Stimulated activated naive CD8-positive, alpha-beta T cell treated with anti-CD3 and anti-CD28 coated beads, Interleukin-15, amount 100 ng/mL, for 72 hours (primary cell): ENCODE data around the gene LARGE1.

ENCODE experiments used
- ATAC-seq: fragments of 150-1000 bp; cut with Tn5 transposase; 2 replicates; pipeline ENCODE4 v1.10.0; 2021; ENCODE audit warnings: mild to moderate bottlenecking, moderate library complexity
- DNase-seq, 2 donors: peaks; one replicate each; pipeline ENCODE4 v3.0.0; 2021 to 2022
- H3K27ac Mint-ChIP-seq, 2 donors: one replicate each; pipeline ENCODE4 v1.8.0; 2022; ENCODE audit warnings: mild to moderate bottlenecking in 2 of 2, mixed read lengths in 2 of 2, moderate library complexity in 2 of 2
- H3K27me3 Mint-ChIP-seq: one replicate; pipeline ENCODE4 v1.8.0; 2022; ENCODE audit warnings: mixed read lengths
- H3K4me1 Mint-ChIP-seq: one replicate; pipeline ENCODE4 v1.8.0; 2022; ENCODE audit warnings: mild to moderate bottlenecking, mixed read lengths
- H3K4me3 Mint-ChIP-seq, 2 donors: one replicate each; pipeline ENCODE4 v1.8.0; 2022; ENCODE audit warnings: mild to moderate bottlenecking in 2 of 2, mixed read lengths in 2 of 2, moderate library complexity in 1 of 2
- H3K9me3 Mint-ChIP-seq, 2 donors: one replicate each; pipeline ENCODE4 v1.8.0; 2022; ENCODE audit warnings: mixed read lengths in 2 of 2

Gene LARGE1

GRCh38 chr22:33806191-33806590 lies 114.1 kb downstream of the LARGE1 start:
- Mint-ChIP-seq H3K27ac (peak overlapping the region in 1 of 2 donors; percentile 48), H3K27me3 (no peaks in the 10 kb centered on the region), H3K4me3 (no peak overlapping the region), H3K4me1 (no peaks in the 10 kb centered on the region), H3K9me3 (peaks cover 17 to 26% of the 10 kb centered on the region in 2 donors)
- DNase-seq = no peak
- no peak for ATAC-seq

GRCh38 chr22:33803371-33804282 lies 116.6 kb downstream of the LARGE1 start:
- H3K4me1 Mint-ChIP-seq = no peaks in the 10 kb centered on the region
- ATAC-seq = no peak
- H3K27ac Mint-ChIP-seq = no peak overlapping the region
- H3K9me3 Mint-ChIP-seq = peaks cover 28 to 46% of the 10 kb centered on the region in 2 donors
- no peaks in the 10 kb centered on the region for H3K27me3 Mint-ChIP-seq
- H3K4me3 Mint-ChIP-seq = no peak overlapping the region
- DNase-seq = no peak

- DNase-seq (no peak), ATAC-seq (no peak)
- Mint-ChIP-seq H3K27me3 (no peaks in the 10 kb centered on the region), H3K4me1 (no peaks in the 10 kb centered on the region), H3K4me3 (no peak overlapping the region), H3K27ac (no peak overlapping the region), H3K9me3 (peaks cover 29 to 53% of the 10 kb centered on the region in 2 donors)
These were observed 121.9 kb downstream of the LARGE1 start for GRCh38 chr22:33798401-33798800.

- Mint-ChIP-seq H3K27me3 (no peaks in the 10 kb centered on the region), H3K4me1 (peaks cover 7% of the 10 kb centered on the region), H3K4me3 (no peak overlapping the region), H3K9me3 (peaks cover 36 to 53% of the 10 kb centered on the region in 2 donors), H3K27ac (no peak overlapping the region)
- no peak for ATAC-seq
- DNase-seq = no peak
These were observed 123.8 kb downstream of the LARGE1 start for GRCh38 chr22:33796494-33796893.

DNA sequence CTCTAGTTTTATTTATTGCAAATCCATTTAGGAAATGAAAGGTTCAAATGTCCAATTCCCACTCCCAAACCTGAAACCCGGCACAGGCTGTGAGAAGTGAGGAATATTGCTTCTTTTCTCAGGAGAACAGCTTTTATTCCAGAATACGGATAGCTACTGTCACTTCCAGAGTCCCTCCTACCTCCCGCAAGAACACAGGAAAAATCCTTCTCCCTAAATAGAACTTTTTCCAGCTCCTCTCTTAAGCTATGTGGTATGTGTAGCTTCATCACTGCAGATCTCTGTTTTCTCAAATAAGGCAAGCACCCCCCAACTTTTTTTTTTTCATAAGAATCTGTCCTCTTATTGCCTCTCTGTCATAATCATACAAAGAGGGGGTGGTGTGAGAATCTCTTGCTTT lies 126.8 kb downstream of the LARGE1 start:
- ATAC-seq = no peak
- Mint-ChIP-seq H3K4me1 (peaks cover 7% of the 10 kb centered on the region), H3K27ac (no peak overlapping the region), H3K4me3 (no peak overlapping the region), H3K9me3 (peaks cover 35 to 46% of the 10 kb centered on the region in 2 donors), H3K27me3 (no peaks in the 10 kb centered on the region)
- no peak for DNase-seq

GRCh38 chr22:33792832-33793231 lies 127.4 kb downstream of the LARGE1 start:
- ATAC-seq (no peak), DNase-seq (no peak)
- H3K27ac Mint-ChIP-seq = peak overlapping the region in 1 of 2 donors; percentile 30
- H3K27me3 Mint-ChIP-seq = no peaks in the 10 kb centered on the region
- peaks cover 7% of the 10 kb centered on the region for H3K4me1 Mint-ChIP-seq
- peak overlapping the region; percentile 30 to 35 for H3K4me3 Mint-ChIP-seq
- peaks cover 41 to 52% of the 10 kb centered on the region in 2 donors for H3K9me3 Mint-ChIP-seq

GRCh38 chr22:33789690-33790253 lies 130.5 kb downstream of the LARGE1 start:
- no peak overlapping the region for H3K4me3 Mint-ChIP-seq

DNA sequence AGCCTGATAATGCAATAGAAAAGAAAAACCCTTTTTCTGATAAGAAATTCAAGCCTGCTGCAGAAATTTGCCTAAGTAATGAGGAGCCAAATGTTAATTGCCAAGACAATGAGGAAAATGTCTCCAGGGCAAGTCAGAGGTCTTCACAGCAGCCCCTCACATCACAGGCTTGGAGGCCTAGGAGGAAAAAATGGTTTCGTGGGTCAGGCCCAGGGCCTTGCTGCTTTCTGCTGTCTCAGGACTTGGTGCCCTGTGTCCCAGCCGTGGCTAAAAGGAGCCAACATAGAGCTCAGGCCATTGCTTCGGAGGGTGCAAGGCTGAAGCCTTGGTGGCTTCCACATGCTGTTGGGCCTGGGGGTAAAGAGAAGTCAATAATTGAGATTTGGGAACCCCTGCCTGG lies 131.3 kb downstream of the LARGE1 start:
- Mint-ChIP-seq H3K9me3 (peaks cover 44 to 45% of the 10 kb centered on the region in 2 donors), H3K4me1 (peaks cover 7% of the 10 kb centered on the region), H3K4me3 (no peak overlapping the region), H3K27ac (no peak overlapping the region), H3K27me3 (no peaks in the 10 kb centered on the region)
- ATAC-seq = no peak
- DNase-seq = no peak

More at GRCh38 chr22:33789690-33790253, 130.5 kb downstream of the LARGE1 start:
- no peaks in the 10 kb centered on the region for H3K27me3 Mint-ChIP-seq
- peaks cover 7% of the 10 kb centered on the region for H3K4me1 Mint-ChIP-seq
- DNase-seq = peak; percentile 1 to 33
- ATAC-seq = peak; percentile 87
- H3K9me3 Mint-ChIP-seq = peaks cover 45% of the 10 kb centered on the region in 2 donors
- H3K27ac Mint-ChIP-seq = no peak overlapping the region

GRCh38 chr22:33787645-33788456 lies 132.4 kb downstream of the LARGE1 start:
- peaks cover 6% of the 10 kb centered on the region for H3K4me1 Mint-ChIP-seq
- no peaks in the 10 kb centered on the region for H3K27me3 Mint-ChIP-seq
- DNase-seq (no peak), ATAC-seq (no peak)
- peaks cover 39 to 43% of the 10 kb centered on the region in 2 donors for H3K9me3 Mint-ChIP-seq
- no peak overlapping the region for H3K27ac Mint-ChIP-seq
- H3K4me3 Mint-ChIP-seq = no peak overlapping the region

GRCh38 chr22:33786149-33786548 lies 134.1 kb downstream of the LARGE1 start:
- no peaks in the 10 kb centered on the region for H3K27me3 Mint-ChIP-seq
- H3K4me3 Mint-ChIP-seq = no peak overlapping the region
- no peak overlapping the region for H3K27ac Mint-ChIP-seq
- DNase-seq (no peak), ATAC-seq (no peak)
- peaks cover 27 to 32% of the 10 kb centered on the region in 2 donors for H3K9me3 Mint-ChIP-seq
- no peaks in the 10 kb centered on the region for H3K4me1 Mint-ChIP-seq

DNA sequence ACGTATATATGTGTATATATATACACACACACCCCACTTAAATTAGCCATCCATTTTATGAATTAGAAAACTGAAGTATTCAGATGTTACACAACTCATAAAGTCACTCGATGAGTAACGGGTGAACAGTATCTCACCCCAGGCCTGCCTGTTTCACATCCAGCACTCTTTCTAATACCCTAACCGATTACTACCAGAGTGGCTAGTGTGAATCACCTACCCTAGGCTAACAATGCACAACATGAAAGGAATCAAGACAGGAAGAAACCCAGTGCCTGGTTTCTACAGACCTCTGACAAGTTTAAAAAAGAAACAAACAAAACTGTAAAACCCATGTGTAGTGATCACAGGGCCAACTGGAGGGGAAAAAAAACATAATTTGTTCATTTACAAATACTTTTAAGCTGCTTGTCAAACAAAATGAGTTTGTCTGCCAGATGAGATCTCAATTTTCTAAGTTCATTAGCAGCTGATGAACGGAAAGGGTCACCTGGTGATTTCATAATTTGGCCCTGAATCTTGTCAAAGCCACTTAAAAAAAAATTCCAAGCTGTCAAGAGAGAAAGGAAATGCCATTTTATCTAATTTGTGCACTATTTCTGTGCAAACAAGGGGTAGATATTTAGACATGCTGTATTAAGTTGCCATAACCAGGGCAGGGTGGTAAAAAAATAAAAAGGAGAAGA lies 134.8 kb downstream of the LARGE1 start:
- no peak for DNase-seq

DNA sequence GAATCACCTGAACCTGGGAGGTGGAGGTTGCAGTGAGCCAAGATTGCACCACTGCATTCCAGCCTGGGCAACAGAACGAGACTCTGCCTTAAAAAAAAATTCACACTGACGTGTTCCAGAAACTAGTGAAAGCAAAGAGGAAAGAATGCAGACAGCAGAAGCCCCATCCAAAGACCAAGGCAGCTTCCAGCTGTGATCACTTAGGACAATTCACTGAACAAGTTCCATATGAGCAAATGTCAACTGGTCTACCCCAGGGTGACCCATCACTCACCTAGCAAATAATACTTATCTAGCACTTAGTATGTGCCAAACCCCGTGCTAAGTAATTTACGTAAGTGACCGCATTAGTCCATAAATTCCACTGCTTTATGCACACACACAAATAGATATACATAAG lies 138.9 kb downstream of the LARGE1 start:
- H3K9me3 Mint-ChIP-seq = peaks cover 8 to 9% of the 10 kb centered on the region in 2 donors
- no peak overlapping the region for H3K4me3 Mint-ChIP-seq
- no peaks in the 10 kb centered on the region for H3K27me3 Mint-ChIP-seq
- no peak for DNase-seq
- H3K4me1 Mint-ChIP-seq = no peaks in the 10 kb centered on the region
- no peak overlapping the region for H3K27ac Mint-ChIP-seq
- no peak for ATAC-seq

More for the DNA sequence above, 134.8 kb downstream of the LARGE1 start:
- Mint-ChIP-seq H3K27me3 (no peaks in the 10 kb centered on the region), H3K27ac (no peak overlapping the region), H3K4me1 (no peaks in the 10 kb centered on the region), H3K9me3 (peaks cover 27 to 32% of the 10 kb centered on the region in 2 donors), H3K4me3 (no peak overlapping the region)
- peak; percentile 75 for ATAC-seq

- Mint-ChIP-seq H3K27me3 (no peaks in the 10 kb centered on the region), H3K4me1 (no peaks in the 10 kb centered on the region), H3K4me3 (no peak overlapping the region), H3K9me3 (peaks cover 9% of the 10 kb centered on the region in 2 donors), H3K27ac (no peak overlapping the region)
- DNase-seq (no peak), ATAC-seq (no peak)
These were observed 139.6 kb downstream of the LARGE1 start for GRCh38 chr22:33780531-33781136.

DNA sequence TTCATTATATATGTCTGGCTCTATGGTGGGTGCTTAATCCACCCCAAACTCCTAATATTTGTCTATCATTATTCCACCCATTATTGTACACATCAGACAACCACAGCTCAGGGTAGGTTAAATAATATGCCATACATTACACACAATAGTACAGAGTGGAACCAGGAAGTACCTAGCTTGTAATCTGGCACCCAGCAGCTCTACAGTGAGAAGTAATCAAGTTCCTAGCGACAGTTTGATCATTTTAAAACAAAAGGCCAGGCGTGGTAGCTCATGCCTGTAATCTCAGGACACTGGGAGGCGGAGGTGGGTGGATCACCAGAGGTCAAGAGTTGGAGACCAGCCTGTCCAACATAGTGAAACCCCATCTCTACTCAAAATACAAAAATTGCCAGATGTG lies 141.0 kb downstream of the LARGE1 start:
- Mint-ChIP-seq H3K27ac (no peak overlapping the region), H3K4me3 (no peak overlapping the region), H3K9me3 (peaks cover 9% of the 10 kb centered on the region in 2 donors), H3K27me3 (no peaks in the 10 kb centered on the region), H3K4me1 (no peaks in the 10 kb centered on the region)
- no peak for ATAC-seq
- DNase-seq = no peak

DNA sequence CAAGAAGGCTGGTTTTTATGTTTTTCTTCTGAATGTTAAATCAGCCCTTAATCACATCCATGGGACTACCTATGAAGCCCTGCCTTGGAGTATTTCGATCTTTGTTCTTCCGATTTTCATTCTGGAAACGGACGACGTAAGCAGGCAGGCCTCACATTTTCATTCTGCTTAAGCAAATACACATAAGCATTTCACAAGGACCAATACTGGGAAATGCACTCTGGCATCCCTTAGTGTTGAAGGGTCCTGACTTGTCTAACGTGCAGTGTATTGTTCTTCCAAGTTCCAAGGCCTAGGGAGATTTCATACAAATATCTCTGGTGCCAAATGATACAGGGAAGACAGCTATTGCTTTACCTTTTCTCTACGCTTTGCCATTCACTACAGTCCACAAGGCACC lies 143.8 kb downstream of the LARGE1 start:
- no peaks in the 10 kb centered on the region for H3K4me1 Mint-ChIP-seq

More for the DNA sequence above, 143.8 kb downstream of the LARGE1 start:
- peaks cover 9 to 15% of the 10 kb centered on the region in 2 donors for H3K9me3 Mint-ChIP-seq
- no peak for ATAC-seq
- no peak for DNase-seq
- no peaks in the 10 kb centered on the region for H3K27me3 Mint-ChIP-seq
- no peak overlapping the region for H3K4me3 Mint-ChIP-seq
- H3K27ac Mint-ChIP-seq = no peak overlapping the region
